K562 (cell line): ENCODE results near the gene RIPK3. TPM values are rescaled to one million over a fixed set of nuclear protein-coding genes. Genes with fewer than 3 reads are reported as not detected.

Experiments used
- ATAC-seq: fragments of 200-7000 bp; cut with Tn5 transposase; 3 replicates; pipeline ENCODE4 v1.9.1; 2020; ENCODE audit warnings: moderate library complexity
- BruUV-seq: library from RNA; stranded (reverse); fragments of 400-500 nt; replicated peaks from 2 replicates; lab custom pipeline; 2021; lab: Mats Ljungman, UMichigan
- CTCF ChIA-PET: fragments of 300-600 bp; formaldehyde crosslinking; extraction: SDS; loops from one replicate; lab custom pipeline; 2021; ENCODE audit warnings: low intra/inter-chr PET ratio; lab: Yijun Ruan, JAX
- POLR2A ChIA-PET: fragments of 300-600, 350-650 bp; sonication (Branson Sonifier 250); formaldehyde crosslinking; extraction: SDS; loops from one replicate; lab custom pipeline; 2021; ENCODE audit warnings: antibody characterized with exemption, inconsistent platforms; lab: Yijun Ruan, JAX
- DNase-seq, 4 experiments: peaks; one replicate each; pipeline versions ENCODE4 v3.0.0 to v3.0.0-alpha.2; 2011 to 2018; ENCODE audit warnings: low spot score in 3 of 4, mixed read lengths in 3 of 4; ENCODE audit errors: extremely low read depth in 1 of 4
- FAIRE-seq: peaks from 2 replicates; lab custom pipeline; 2011; peaks lifted over from hg19 to GRCh38; lab: Jason Lieb, UNC
- H2AFZ ChIP-seq: 2 replicates; pipeline ENCODE4 v1.6.0; 2011; ENCODE audit warnings: low read depth, low read length, control low read depth, inconsistent platforms
- H3K27ac ChIP-seq: fragments of 200-600 bp; 3 replicates; pipeline ENCODE4 v1.8.0; 2011; ENCODE audit warnings: low read depth, mild to moderate bottlenecking, control low read depth, inconsistent platforms, low read length, moderate library complexity, mixed read lengths; ENCODE audit errors: extremely low read depth
- H3K27me3 ChIP-seq, 2 experiments: fragments of 300-600 bp in 1 of 2; 2 replicates in 1 of 2; 3 replicates in 1 of 2; pipeline versions ENCODE4 v1.6.0 to v1.8.0; 2011; ENCODE audit warnings: inconsistent platforms in 2 of 2, low read length in 2 of 2, mild to moderate bottlenecking in 1 of 2, mixed read lengths in 1 of 2, moderate library complexity in 1 of 2; ENCODE audit not compliant: control insufficient read depth in 2 of 2, insufficient read depth in 2 of 2
- H3K36me3 ChIP-seq: fragments of 300-600 bp; 3 replicates; pipeline ENCODE4 v1.8.0; 2011; ENCODE audit warnings: mild to moderate bottlenecking, low read length, inconsistent platforms; ENCODE audit not compliant: control insufficient read depth, insufficient read depth
- H3K4me1 ChIP-seq, 2 experiments: fragments of 200-600 bp in 1 of 2; replicated peaks in 1 of 2; 2 replicates in 1 of 2; 3 replicates in 1 of 2; pipeline versions ENCODE4 v1.5.1 to v1.8.0; 2011; ENCODE audit warnings: inconsistent platforms in 2 of 2, low read length in 2 of 2, mild to moderate bottlenecking in 1 of 2, mixed read lengths in 1 of 2, moderate library complexity in 1 of 2; ENCODE audit not compliant: control insufficient read depth in 2 of 2, insufficient read depth in 2 of 2
- H3K4me2 ChIP-seq: 2 replicates; pipeline ENCODE4 v1.6.1; 2011; ENCODE audit warnings: low read length, control low read depth, inconsistent platforms, mixed read lengths; ENCODE audit not compliant: insufficient read depth
- H3K4me3 ChIP-seq: fragments of 200-600 bp; sonication (generic), shearing (Covaris generic); 2 replicates; pipeline ENCODE4 v1.5.1; 2016; ENCODE audit warnings: control low read depth, inconsistent platforms
- H3K79me2 ChIP-seq: fragments of 200-600 bp; 3 replicates; pipeline ENCODE4 v1.8.0; 2011; ENCODE audit warnings: low read length, inconsistent platforms; ENCODE audit not compliant: control insufficient read depth, insufficient read depth
- H3K9ac ChIP-seq, 2 experiments: 2 replicates each; pipeline versions ENCODE4 v1.6.0 to v1.6.1; 2011; ENCODE audit warnings: low read depth in 2 of 2, low read length in 2 of 2, control low read depth in 1 of 2, inconsistent platforms in 1 of 2, mild to moderate bottlenecking in 1 of 2, mixed read lengths in 1 of 2; ENCODE audit not compliant: insufficient read depth in 1 of 2
- H3K9me1 ChIP-seq: one replicate; pipeline ENCODE4 v1.6.0; 2011; ENCODE audit warnings: inconsistent platforms, mild to moderate bottlenecking, low read length, moderate library complexity; ENCODE audit not compliant: control insufficient read depth, insufficient read depth
- H3K9me3 ChIP-seq: replicated peaks from 2 replicates; pipeline ENCODE4 v1.5.1; 2011; ENCODE audit warnings: low read depth, low read length, inconsistent platforms; ENCODE audit not compliant: control insufficient read depth, insufficient read depth
- H4K20me1 ChIP-seq: replicated peaks from 2 replicates; pipeline ENCODE4 v1.6.1; 2011; ENCODE audit warnings: low read length, inconsistent platforms, mixed read lengths; ENCODE audit not compliant: control insufficient read depth, insufficient read depth
- AFF1 ChIP-seq, 2 experiments: fragments of 450-650 bp; IDR thresholded peaks; 2 replicates each; pipeline ENCODE4 v1.6.1; 2018; ENCODE audit warnings: mild to moderate bottlenecking in 2 of 2, low read depth in 1 of 2; ENCODE audit not compliant: partially characterized antibody in 2 of 2
- BRCA1 ChIP-seq, 2 experiments: fragments of 450-650 bp in 1 of 2; sonication (generic) in 1 of 2; formaldehyde crosslinking in 1 of 2; IDR thresholded peaks; 2 replicates each; pipeline versions ENCODE4 v1.5.0 to v1.6.1; 2017 to 2020; ENCODE audit warnings: mild to moderate bottlenecking in 1 of 2, missing genetic modification reagents in 1 of 2
- CC2D1A ChIP-seq: fragments of 450-650 bp; IDR thresholded peaks from 2 replicates; pipeline ENCODE4 v1.6.1; 2017; ENCODE audit warnings: mild to moderate bottlenecking
- FOXP1 ChIP-seq: sonication (generic); formaldehyde crosslinking; IDR thresholded peaks from 2 replicates; pipeline ENCODE4 v1.8.0; 2022; ENCODE audit warnings: mild to moderate bottlenecking, missing genetic modification reagents
- HINFP ChIP-seq: fragments of 450-650 bp; conservative IDR thresholded peaks from 2 replicates; pipeline ENCODE4 v1.6.1; 2016; ENCODE audit warnings: missing genetic modification characterization, low read depth, mild to moderate bottlenecking, control low read depth, missing compliant biosample characterization
- KDM4B ChIP-seq, 2 experiments: fragments of 450-650 bp in 1 of 2; sonication (generic) in 1 of 2; IDR thresholded peaks; 2 replicates each; pipeline ENCODE4 v1.6.1; 2016 to 2017; ENCODE audit warnings: borderline replicate concordance in 2 of 2, antibody characterized with exemption in 1 of 2, low read depth in 1 of 2, mild to moderate bottlenecking in 1 of 2
- MAFF ChIP-seq: IDR thresholded peaks from 2 replicates; pipeline ENCODE4 v1.6.1; 2012; ENCODE audit warnings: low read length, improper control_type of control experiment
- PHB2 ChIP-seq: fragments of 450-650 bp; IDR thresholded peaks from 2 replicates; pipeline ENCODE4 v1.6.1; 2017; ENCODE audit warnings: low read depth
- PHTF2 ChIP-seq: fragments of 250-450 bp; sonication (Bioruptor Pico); IDR thresholded peaks from 2 replicates; pipeline ENCODE4 v1.5.0; 2021; ENCODE audit warnings: mild to moderate bottlenecking
- RBM17 ChIP-seq: fragments of 200-400 bp; formaldehyde crosslinking; IDR thresholded peaks from 2 replicates; pipeline ENCODE4 v1.6.1; 2017; ENCODE audit warnings: low read depth, mild to moderate bottlenecking, low read length, borderline replicate concordance
- SMARCE1 ChIP-seq: fragments of 450-650 bp; IDR thresholded peaks from 2 replicates; pipeline ENCODE4 v1.7.1; 2016; ENCODE audit warnings: mild to moderate bottlenecking
- SNRNP70 ChIP-seq: fragments of 200-400 bp; formaldehyde crosslinking; optimal IDR thresholded peaks from 2 replicates; pipeline ENCODE3; 2017; ENCODE audit warnings: low read depth, low read length
- ZFP1 ChIP-seq: fragments of 450-650 bp; formaldehyde crosslinking; IDR thresholded peaks from 2 replicates; pipeline ENCODE4 v1.4.0; 2020; ENCODE audit warnings: mild to moderate bottlenecking, mixed read lengths
- ZNF165 ChIP-seq: fragments of 250-450 bp; sonication (Bioruptor Pico); IDR thresholded peaks from 2 replicates; pipeline ENCODE4 v1.4.0; 2020; ENCODE audit warnings: borderline replicate concordance
- ZNF212 ChIP-seq: fragments of 450-650 bp; formaldehyde crosslinking; IDR thresholded peaks from 2 replicates; pipeline ENCODE4 v1.4.0; 2020; ENCODE audit warnings: mild to moderate bottlenecking
- ZNF347 ChIP-seq: fragments of 450-650 bp; formaldehyde crosslinking; IDR thresholded peaks from 2 replicates; pipeline ENCODE4 v1.4.0; 2020; ENCODE audit warnings: low read depth, mild to moderate bottlenecking, moderate library complexity
- WGBS: fragments of 100-300 bp; shearing (Covaris generic); methylation state at CpG from one replicate; pipeline ENCODE4 v1.1.6; 2016; ENCODE audit warnings: low coverage, mixed read lengths; ENCODE audit not compliant: insufficient coverage; ENCODE audit errors: missing lambda C conversion rate; 5-methylcytosine and 5-hydroxymethylcytosine counted together
- in situ Hi-C: fragments of 300-500 bp; cut with MboI; formaldehyde crosslinking; loops from 4 replicates; pipeline ENCODE4 v1.15.0; 2018; ENCODE audit warnings: inconsistent platforms, mixed read lengths
- intact Hi-C: fragments of 100-400 bp; cut with micrococcal nuclease; formaldehyde crosslinking; loops from 2 replicates; pipeline ENCODE4 v1.14.2; 2022
- polyA plus RNA-seq, 8 experiments: library from polyadenylated mRNA; depleted of rRNA in 4 of 8; stranded (reverse) in 5 of 8; unstranded in 3 of 8; fragments of >200 nt; fragmentation: Nextera tagmentation in 2 of 8; fragmentation: Illumina TruSeq in 1 of 8; extraction: Ambion mirVana in 2 of 8; extraction: Trizol in 1 of 8; gene quantifications; 2 replicates each; pipeline versions ENCODE4 v1.2.1 to v1.2.3, GENCODE V29; 2011 to 2014; ENCODE audit warnings: inconsistent platforms in 1 of 8, missing spikeins in 1 of 8
- total RNA-seq, 7 experiments: library from RNA; depleted of rRNA in 6 of 7; stranded (reverse); fragments of >200 nt in 6 of 7; fragmentation: Illumina TruSeq in 2 of 7; extraction: Trizol in 2 of 7; gene quantifications; 2 replicates each; pipeline versions ENCODE4 v1.2.1 to v1.2.3, GENCODE V29; 2011 to 2021; ENCODE audit warnings: low replicate concordance in 1 of 7
- TF ChIP-seq, protein P1 (sequence below): sonication (generic); formaldehyde crosslinking; IDR thresholded peaks from 2 replicates; pipeline ENCODE4 v1.8.1; 2023; ENCODE audit warnings: mild to moderate bottlenecking, missing genetic modification reagents

RIPK3 gene
- total and polyA plus RNA-seq, 9 of the 15 experiments (the other 6 are each of a cell fraction or from before 2014, with no cell fraction given) = 0.03 to 0.43 (median 0.28) TPM; not detected in 3

- H3K79me2 ChIP-seq = no peaks in the 10 kb centered on the region
- no TSS peak for BruUV-seq
- H3K4me1 ChIP-seq = peaks cover 0 to 6% of the 10 kb centered on the region in 2 experiments; a peak in 3 of 5 replicates
- FAIRE-seq (no peak), DNase-seq (no peak), ATAC-seq (no peak)
- in situ Hi-C loops = loop anchor here (25.0 kb wide), 1 partner anchor 338 kb away; no protein-coding TSS in a partner anchor
- H4K20me1 ChIP-seq = no peaks in the 10 kb centered on the region
- H3K36me3 ChIP-seq = no peaks in the 10 kb centered on the region
- intact Hi-C loops = no loop called here
- ChIA-PET POLR2A (no interaction called here), CTCF (no interaction called here)
- H3K9me3 ChIP-seq = no peaks in the 10 kb centered on the region
- H2AFZ ChIP-seq = no peak overlapping the region
- no peak overlapping the region for H3K27ac ChIP-seq
- no peaks in the 10 kb centered on the region; a peak in 1 of 5 replicates for H3K27me3 ChIP-seq
- no peak overlapping the region for H3K4me2 ChIP-seq
- no peak overlapping the region for H3K9ac ChIP-seq
- 11% methylated on average over 5 of the region's 5 CpGs for WGBS
- H3K9me1 ChIP-seq = no peaks in the 10 kb centered on the region
- no peak overlapping the region for H3K4me3 ChIP-seq
- TF ChIP-seq ZNF165 (CRISPR knock-in tag) = no peak
- TF ChIP-seq, protein P1, sequence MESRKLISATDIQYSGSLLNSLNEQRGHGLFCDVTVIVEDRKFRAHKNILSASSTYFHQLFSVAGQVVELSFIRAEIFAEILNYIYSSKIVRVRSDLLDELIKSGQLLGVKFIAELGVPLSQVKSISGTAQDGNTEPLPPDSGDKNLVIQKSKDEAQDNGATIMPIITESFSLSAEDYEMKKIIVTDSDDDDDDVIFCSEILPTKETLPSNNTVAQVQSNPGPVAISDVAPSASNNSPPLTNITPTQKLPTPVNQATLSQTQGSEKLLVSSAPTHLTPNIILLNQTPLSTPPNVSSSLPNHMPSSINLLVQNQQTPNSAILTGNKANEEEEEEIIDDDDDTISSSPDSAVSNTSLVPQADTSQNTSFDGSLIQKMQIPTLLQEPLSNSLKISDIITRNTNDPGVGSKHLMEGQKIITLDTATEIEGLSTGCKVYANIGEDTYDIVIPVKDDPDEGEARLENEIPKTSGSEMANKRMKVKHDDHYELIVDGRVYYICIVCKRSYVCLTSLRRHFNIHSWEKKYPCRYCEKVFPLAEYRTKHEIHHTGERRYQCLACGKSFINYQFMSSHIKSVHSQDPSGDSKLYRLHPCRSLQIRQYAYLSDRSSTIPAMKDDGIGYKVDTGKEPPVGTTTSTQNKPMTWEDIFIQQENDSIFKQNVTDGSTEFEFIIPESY = no peak
- TF ChIP-seq ZNF347 = no peak
- TF ChIP-seq BRCA1 (IDR thresholded peaks at IDR 0.05) = no peak
- TF ChIP-seq BRCA1 (CRISPR knock-in tag; IDR thresholded peaks at IDR 0.05) = no peak
- no peak for TF ChIP-seq HINFP (tag)
- TF ChIP-seq ZNF212 (CRISPR knock-in tag) = no peak
- TF ChIP-seq PHTF2 (CRISPR knock-in tag) = no peak
- no peak for TF ChIP-seq FOXP1 (CRISPR knock-in tag)
- no peak for TF ChIP-seq AFF1 (IDR thresholded peaks at IDR 0.05; ENCODE audit: low read depth in 1 of 2, partially characterized antibody in 2 of 2)
- no peak for TF ChIP-seq PHB2
- TF ChIP-seq SNRNP70 = no peak
- TF ChIP-seq CC2D1A = no peak
- TF ChIP-seq KDM4B (IDR thresholded peaks at IDR 0.05; ENCODE audit: borderline replicate concordance in 2 of 2, low read depth in 1 of 2) = no peak
- TF ChIP-seq SMARCE1 = no peak
- no peak for TF ChIP-seq ZFP1
- no peak for TF ChIP-seq MAFF
- TF ChIP-seq RBM17 = no peak
Measured at GRCh38 chr14:24349742-24350141, 10.0 kb upstream of the RIPK3 start.
